ENCODE results near the gene MEI4.
"Not testable (repeated sequence)": the region's sequence is repeated elsewhere in the genome, so short reads cannot be mapped to it uniquely, and the experiment has no call there.

Gene MEI4

DNA sequence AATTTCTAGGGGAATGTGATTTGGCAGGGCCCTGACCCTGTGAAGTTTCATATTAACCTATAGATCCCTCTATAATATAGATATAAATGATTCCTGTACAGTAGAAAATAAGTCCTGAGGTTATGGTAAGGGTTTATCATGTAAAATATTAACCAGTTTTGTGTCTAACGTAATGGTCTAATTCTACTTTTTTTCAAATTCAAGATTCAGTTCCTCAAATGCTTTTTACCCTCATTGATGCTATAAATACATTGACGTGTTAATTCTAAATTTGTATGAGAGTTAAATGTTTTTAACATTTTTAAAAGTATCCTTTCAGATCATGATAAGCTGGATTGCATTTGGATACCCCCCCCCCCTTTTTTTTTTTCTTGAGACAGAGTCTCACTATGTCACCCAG, 169.4 kb downstream of the MEI4 start:
- DNase-seq: no peak

DNA sequence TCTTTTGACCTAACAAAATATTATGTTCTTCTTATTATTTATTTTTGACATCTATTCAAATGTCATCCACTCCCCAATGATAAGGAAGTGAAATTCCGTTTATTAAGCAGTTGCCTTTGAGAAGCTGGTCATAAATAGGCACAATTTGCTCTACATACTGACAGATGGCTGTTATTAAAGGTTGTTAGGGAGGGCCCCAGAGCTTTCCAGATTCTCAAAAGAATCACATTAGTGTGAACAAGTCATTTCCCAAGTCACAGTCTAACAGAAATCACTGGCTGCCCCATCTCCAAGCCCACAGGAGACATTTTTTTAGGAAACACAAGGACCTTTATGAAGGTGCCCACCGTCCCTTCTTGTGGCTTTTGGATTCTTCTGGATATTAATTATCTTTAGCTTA, 172.4 kb downstream of the MEI4 start:
- DNase-seq: no peak

DNA sequence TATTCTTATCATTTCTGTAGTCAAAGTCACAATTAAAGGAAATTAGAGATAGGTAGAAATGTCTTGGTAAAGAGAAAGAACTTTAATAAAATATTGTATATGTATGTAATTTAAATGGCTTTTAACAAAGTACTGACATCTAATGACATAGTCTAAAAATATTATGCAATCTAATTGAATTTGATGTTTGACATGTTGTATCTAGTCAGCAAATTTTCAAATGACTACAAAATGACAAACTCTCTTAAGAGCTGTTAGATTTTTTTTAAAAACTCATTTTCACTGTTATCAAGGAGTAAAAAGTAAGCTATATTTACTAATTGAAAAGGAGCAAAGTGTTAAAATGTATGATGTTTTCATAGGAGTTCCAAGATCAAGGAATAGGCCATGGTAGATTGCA, 176.9 kb downstream of the MEI4 start:
- DNase-seq: no peak

DNA sequence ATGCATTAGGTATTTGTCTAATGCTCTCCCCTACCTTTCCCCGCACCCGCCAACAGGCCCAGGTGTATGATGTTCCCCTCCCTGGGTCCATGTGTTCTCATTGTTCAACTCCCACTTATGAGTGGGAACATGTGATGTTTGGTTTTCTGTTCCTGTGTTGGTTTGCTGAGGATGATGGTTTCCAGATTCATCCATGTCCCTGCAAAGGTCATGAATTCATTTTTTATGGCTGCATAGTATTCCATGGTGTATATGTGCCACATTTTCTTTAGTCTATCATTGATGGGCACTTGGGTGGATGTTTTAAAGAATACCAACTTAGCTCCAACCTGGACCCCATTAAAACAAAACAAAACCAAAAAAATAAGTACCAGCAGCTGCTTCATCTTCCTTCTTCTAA, 180.9 kb downstream of the MEI4 start:
- DNase-seq: not testable (repeated sequence)

DNA sequence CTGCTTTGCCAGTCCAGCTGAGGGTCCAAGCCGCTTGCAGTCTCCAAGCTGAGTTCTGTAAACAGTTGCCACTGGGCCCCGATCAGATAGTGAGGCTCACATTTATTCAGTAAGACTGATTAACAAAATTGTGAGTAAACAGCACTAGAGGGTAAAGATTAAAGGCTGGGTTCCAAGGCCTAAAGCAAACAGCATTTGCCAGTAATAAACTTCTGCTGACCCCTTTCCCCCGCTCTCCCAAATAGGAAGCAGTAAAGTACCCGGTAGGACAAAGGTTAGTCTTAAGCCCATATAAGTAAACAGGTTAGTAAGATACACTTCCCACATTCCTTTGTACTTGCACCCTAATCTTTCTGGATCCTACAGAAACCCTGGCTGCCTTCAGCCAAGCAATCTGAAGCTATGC, 181.8 kb downstream of the MEI4 start:
- no peak for DNase-seq

DNA sequence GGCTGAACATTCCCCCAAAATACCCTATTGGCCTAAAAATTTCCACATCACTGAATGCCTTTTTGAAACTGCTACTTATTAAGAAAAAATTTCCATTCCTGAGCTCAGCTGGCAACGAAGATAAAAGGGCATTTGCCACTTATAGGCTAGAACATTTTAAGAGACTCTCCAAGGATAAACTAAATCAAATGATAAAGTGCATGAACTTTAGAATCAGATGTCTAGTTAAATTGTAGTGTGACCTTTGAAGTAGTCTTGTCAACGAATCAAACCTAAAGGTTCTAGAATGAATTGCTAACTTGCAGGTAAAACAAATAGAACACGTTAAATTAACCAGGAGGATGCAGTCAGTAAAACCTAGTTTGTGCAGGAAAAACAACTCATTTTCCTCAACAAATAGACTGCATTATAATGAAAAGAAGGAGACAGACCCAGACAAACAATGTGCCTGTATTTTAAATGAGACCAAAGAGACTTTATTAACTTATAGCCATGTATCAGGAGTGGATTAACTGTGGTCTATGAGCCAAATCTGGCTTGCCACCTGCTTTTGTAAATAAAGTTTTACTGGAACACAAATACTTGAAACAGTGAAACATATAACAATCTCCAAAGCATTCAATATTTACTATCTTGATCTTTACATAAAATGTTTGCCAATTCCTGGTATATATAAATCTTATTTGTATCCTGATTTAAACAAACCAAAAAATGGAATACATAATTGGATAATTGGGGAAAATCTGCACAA, 184.4 kb downstream of the MEI4 start:
- no peak for DNase-seq

DNA sequence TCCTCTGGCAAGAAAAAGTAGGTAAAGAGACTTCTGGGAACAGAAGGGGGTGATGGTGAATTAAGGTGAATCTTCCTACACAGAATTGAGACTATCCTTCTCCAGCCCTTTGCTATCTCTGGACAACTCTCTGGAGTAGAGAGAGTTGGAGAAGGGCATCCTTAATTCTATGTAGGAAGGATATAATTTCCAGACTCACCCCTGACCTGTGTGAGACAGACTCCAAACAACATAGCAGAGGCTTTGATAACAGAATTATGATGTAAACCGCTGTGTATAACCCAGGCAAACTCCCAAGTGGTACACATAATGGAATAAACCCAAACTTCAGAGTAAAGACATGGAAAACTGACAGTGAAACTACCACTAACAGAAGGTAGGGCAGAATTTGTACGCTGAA, 186.5 kb downstream of the MEI4 start:
- no peak for DNase-seq

DNA sequence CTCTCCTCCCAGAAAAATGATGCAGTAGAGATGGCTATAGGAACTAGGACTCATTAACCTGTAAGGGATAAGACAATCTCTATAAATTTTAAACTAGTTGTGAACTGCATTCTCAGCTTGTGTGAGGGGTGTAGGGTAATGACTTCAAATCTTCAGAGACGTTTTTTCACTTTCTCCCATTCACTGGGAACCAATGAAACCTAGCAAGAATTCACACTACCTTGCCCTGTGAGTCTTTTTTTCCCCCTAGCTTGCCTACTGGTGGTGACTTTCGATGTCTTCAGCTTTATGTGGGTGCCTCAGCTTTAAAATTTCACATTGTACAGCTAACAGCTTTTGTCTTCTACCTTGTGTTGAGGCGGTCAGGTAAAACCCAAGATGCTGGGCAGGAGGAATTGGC, 192.0 kb downstream of the MEI4 start:
- no peak for DNase-seq

DNA sequence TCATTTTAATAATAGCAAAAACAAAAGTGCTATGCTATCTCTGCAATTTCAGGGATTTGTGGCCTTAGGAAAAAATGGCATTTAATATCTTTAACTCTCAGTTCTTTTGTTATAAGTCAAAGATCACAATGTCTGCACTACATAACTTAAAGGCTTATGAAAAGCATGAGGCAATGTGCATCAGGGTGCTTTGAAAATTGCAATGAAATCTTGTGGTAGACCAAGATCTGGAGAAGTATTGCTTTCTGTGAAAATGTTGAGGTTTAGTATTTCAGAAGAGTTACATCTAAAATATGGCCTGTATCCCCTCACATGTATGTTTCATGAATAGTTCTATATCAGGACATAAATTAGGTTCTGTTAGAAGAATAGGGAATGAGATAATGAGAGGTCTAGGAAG, 200.6 kb downstream of the MEI4 start:
- no peak for DNase-seq

DNA sequence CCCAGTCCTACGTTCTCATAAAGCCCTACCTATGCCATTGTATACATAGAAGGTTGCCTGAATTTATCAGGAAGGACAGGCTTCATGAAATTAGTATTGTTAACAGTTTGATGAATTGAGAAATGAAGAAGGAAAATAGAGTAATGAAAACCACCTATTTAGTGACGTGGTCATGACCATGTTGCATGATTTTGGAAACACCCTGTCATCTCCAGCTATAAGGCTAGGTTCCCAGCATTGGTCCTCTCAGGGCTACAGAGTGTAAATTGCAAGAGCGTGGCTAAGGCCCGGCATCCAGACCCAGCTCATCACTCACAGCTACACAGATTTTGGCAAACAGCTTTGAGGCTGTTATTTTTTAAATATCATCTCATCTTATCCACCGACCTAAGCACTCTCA, 203.6 kb downstream of the MEI4 start:
- DNase-seq: no peak

DNA sequence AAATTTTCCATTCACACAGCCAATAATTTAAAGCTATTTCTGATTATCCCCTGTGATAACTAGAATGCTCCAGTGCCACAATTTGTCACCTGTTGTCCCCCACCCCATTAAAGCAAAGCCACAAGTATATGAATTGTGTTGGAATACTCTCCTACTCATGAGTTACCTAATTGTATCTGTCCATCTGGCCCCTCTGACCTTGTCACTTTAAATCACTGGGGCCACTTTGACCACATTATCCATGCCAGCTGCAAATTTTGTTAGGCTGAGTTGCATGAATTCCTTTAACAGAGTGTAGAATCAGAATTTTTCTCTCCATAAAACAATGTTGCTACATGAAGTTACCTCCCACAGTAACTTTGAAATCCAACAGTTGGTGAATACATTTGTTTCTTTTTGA, 204.6 kb downstream of the MEI4 start:
- DNase-seq: no peak

DNA sequence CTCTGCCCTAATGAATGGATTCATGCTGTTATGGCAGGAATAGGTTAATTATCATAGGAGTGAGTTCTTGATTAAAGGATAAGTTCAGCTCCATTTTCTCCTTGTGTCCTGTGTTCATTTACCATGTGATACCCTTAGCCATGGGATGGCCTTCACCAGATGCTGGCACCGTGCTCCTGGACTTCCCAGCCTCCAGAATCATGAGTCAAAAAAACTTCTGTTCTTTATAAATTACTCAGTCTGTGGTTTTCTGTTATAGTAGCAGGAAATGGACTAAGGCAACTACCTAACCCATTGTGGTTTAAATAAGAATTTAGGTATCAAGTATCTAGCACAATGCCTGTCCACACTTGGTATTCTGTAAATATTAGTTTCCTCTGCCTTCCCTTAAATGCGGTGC, 223.5 kb downstream of the MEI4 start:
- DNase-seq: no peak

DNA sequence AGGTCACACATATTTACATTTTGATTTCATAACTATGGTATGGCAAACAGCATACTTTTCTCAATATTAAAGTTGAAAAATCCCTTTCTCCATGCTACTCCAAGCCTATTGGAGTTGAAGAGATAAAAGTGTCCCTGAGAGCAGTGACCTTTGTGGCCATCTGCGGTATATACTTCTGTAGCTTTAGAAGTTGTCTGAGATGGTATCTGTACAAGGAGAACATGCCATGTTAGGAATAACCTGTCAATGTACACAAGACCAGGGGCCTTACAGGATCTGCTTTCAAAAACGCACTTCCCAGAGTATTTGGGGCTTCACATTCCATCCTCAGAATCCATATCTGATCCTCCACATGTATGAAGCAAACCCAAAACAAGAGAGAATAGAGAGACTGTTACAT, 226.7 kb downstream of the MEI4 start:
- no peak for DNase-seq

DNA sequence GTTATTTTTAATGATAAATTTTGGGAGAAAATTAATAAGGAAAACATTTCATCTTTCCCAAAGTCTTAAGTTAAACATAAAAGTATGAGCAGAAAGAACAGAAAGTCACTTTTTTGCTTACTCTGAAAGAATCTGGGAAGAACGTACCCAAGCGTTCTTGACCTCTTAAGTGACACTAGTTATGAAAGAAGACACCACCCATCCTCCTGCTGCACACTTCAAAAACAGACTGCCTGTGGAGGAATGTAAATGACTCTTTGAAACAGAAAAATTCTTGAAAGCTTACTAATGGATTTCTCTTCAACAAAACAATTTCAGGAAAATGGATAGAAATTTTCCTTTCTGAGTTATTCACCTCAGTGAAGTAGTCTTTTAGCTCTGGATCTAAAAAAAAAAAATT, 227.7 kb downstream of the MEI4 start:
- DNase-seq: no peak

DNA sequence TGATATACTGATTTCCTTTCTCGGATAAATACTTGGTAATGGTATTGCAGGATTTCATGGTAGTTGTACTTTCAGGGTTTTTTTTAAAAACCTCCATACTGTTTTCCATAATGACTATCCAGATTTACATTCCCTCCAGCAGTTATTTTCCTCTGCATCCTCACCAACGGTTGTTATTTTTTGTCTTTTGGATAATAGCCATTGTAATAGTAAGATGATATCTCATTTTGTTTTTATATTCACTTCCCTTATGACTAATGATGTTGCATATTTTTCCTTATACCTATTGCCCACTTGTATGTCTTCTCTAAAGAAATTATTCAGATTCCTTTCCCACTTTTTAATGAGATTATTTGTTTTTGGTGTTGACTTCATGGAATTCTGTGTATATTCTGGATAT, 231.0 kb downstream of the MEI4 start:
- DNase-seq: no peak

DNA sequence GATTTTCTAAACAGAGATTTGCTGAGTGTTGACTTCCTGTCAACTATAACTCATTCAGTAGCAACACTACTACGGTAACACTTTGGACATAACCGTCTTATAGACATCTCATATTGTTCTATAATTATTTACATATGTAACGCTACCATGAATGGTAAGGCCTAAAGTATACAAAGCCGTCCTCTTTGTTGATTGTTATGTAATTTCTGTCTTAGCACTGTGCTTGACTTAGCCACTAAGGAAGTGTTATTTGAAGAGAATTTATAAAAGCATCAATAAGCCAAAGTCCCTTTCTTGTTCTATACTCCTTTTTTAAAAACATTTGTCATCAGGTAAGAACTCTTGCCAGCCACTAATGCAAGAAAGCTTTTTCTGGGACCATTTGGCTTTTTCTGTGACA, 240.6 kb downstream of the MEI4 start:
- no peak for DNase-seq

DNA sequence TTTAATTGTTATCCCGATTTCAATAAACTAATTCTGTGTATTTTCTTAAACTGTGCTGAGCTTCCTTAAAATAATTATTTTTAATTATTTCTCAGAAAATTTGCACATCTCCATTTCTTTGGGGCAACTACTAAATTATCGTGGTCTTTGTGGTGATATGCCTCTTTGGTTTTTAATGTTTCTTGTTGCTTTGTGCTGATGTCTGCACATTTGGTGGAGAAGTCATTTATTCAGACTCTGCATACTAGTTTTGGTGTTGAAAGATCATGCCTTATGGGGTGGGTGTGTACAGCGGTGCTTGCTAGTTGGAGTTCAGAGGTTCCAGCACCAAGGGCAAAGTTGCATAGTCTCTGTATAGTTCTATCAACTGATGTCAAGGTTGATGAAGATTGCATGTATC, 253.2 kb downstream of the MEI4 start:
- no peak for DNase-seq

DNA sequence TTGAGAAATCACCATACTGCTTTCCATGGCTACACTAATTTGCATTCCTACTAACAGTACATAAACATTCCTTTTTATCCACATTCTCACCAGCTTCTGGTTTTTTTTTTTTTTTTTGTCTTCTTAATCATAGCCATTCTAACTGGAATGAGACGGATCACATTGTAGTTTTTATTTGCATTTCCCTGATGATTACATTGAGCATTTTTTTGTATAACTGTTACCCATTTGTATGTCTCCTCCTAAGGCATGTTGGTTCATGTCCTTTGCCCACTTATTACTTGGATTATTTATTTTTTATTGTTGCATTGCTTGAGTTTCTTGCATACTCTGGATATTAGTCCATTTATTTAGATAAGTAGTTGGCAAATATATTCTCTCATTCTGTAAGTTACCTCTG, 258.0 kb downstream of the MEI4 start:
- DNase-seq: no peak

DNA sequence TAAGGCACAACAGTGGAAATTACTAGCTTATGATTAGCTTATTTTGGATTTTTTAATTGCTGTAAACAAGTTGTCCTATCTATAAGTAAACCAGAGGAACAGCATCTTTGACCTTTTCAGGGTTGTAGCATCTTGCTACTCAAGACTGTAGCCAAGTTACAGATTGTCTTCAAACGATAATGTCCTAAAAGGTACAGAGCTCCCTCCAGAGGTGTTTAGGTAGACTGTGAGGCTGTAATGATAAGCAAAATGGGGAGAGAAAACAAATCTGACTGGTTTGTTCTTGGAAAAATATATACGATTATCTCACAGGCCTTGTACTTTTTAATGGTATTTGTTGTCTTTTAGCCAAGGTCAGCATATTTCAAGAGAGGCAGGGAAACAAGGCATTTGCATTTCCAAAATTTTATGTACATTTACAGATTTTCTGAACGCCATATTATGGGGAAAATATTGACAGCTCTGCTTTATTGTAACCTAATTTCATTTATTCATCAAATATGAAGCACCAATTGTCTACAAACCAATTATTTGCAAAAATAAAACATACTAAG, 273.4 kb downstream of the MEI4 start:
- DNase-seq: no peak

DNA sequence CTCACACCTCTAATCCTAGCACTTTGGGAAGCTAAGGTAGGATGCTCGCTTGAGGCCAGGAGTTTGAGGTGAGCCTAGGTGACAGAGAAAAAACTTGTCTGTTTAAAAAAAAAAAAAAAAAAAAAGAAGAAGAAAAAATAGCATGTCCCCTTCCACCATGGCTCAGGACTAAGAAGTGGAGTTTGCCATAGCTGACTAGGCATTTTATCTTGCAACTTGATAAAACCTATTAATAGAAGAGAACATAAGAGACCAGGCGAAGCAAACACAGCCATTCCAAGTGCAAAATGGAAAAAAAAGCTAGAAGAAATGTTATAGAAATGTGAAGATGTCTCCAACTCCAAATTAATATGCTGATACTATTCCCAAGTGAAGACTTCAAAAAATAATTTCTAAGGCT, 277.5 kb downstream of the MEI4 start:
- DNase-seq: no peak

DNA sequence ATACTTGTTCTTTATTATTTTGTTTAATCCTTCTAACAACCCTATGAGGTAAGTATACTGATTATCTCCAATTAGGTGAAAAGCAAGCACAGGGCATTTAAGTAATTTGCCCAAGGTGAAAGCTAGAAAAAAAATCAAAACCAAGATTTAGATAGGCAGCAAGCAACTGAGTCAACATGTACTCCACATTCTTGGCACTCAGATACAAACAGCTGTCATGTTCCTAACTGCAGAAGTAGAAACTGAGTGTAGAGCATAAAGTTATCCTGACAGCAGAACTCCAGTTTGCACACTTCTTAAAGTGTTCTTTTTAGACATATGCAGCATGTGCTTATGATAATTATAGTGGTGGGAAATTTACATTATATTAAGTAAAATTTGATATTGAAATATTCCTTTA, 278.1 kb downstream of the MEI4 start:
- DNase-seq: no peak

DNA sequence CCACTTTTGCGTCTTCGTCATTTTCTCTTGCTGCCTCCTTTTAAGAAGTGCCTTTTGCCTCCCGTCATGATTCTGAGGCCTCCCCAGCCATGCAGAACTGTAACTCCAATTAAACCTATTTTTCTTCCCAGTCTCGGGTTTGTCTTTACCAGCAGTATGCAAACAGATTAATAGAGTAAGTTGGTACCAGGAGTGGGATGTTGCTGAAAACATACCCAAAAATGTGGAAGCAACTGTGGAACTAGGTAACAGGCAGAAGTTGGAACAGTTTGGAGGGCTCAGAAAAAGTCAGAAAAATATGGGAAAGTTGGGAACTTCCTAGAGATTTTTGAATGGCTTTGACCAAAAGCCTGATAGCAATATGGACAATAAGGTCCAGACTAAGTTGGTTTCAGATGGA, 309.2 kb downstream of the MEI4 start:
- DNase-seq: no peak

DNA sequence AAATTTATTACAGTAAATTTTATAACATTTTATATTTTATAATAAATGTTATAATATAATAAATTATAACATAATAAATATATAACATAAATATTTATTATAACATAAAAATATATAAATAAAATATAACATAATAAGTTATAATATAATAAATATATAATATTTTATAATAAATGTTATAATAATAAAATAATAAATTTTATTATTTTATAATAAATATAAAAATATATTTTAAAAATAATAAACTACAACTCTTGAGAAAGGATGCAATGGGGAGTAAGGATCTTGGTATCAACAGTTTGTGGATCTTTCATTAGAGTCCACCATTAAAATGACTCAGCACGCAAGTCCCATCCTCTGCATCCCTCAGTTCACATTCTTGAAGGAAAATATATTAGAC, 312.6 kb downstream of the MEI4 start:
- DNase-seq: no peak

DNA sequence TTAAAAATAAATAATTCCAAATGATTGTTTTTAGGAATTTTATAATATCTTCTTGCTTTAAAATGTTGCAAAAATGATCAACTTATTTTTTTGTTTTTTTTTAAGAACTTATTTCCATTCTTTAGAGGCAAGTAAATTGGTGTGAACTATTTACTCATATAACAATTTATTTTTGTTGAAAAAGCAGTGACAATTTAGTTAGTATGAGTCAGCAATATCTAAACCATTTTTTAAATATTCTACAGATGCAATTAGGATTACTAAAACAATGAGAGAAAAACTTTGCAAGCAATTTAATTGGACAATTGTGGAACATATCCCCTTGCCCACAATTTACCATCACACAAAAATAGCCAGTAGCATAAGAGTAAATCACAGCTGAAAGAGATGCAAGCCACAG, 319.5 kb downstream of the MEI4 start:
- DNase-seq: no peak

Measured in activated CD4-positive, alpha-beta T cell treated with anti-CD3 and anti-CD28 coated beads, Interleukin-2, amount 50 U/mL, for 48 hours (primary cell).